GM18951 (cell line): ENCODE measurements around the gene SH3BGR.

Source experiments
- POLR2A ChIP-seq: IDR thresholded peaks from 4 replicates; pipeline ENCODE4 v1.6.1; 2011; ENCODE audit warnings: mild to moderate bottlenecking; ENCODE audit not compliant: insufficient read length, insufficient read depth; ENCODE audit errors: extremely low read depth
- in situ Hi-C: fragments of 300-500 bp; cut with MboI; formaldehyde crosslinking; loops from one replicate; pipeline ENCODE4 v1.12.0; 2022; ENCODE audit warnings: low sequenced_read_pairs, mixed read lengths, inconsistent platforms; ENCODE audit not compliant: unreplicated experiment

Gene SH3BGR

GRCh38 chr21:39471598-39471997 is 19.8 kb downstream of the SH3BGR start:
- in situ Hi-C loops = no loop called here
- no peak for TF ChIP-seq POLR2A

GRCh38 chr21:39472786-39473185 is 21.0 kb downstream of the SH3BGR start:
- in situ Hi-C loops = no loop called here
- no peak for TF ChIP-seq POLR2A

- TF ChIP-seq POLR2A = no peak
- in situ Hi-C loops = no loop called here
These were observed 22.8 kb downstream of the SH3BGR start for GRCh38 chr21:39474611-39475010.

DNA sequence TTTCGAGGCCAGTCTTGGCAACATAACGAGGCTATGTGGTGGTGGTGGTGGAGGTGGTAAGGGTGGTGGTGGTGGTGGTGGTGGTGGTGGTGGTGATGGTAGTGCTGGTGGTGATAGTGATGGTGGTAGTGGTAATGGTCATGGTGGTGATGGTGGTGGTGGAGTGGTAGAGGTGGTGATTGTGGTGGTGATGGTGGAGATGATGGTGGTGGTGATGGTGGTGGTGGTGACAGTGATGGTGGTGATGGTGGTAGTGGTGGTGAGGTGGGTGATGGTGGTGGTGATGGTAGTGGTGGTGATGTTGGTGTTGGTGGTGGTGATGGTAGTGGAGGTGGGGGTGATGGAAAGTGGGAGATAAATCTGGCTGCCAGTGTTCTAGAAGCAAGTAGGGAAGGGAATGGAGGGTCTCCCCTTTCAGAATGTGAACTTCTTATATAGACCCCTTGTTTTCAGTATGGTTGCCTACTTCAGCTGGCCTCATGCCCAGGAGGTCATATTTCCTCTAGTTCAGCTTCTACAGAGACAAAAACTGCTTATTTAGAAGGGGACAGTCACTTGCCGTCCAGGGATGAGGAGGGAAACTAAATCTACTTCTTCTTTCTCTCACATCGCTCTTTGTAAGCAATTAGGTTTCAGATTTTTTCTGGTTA is 27.5 kb downstream of the SH3BGR start:
- in situ Hi-C loops = no loop called here
- no peak for TF ChIP-seq POLR2A

DNA sequence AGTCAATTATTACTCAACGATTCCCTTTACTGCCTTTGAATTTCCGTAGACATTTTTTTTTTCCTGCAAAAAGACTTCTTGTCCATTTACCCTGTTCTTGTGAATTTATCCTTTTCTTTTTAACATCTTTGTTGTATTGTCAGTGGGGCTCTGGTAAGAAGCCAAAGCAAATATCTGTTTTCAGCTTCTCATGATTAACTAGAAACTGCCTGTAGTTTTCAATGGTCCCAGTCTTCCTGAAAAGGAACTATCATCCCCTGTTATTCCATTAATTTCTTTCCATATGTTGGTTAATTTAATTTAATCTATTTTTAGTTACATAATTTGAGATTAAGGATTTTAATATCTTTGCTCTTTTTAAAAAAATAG is 28.0 kb downstream of the SH3BGR start:
- in situ Hi-C loops = no loop called here
- no peak for TF ChIP-seq POLR2A

- in situ Hi-C loops = no loop called here
- TF ChIP-seq POLR2A = no peak
These were observed 28.5 kb downstream of the SH3BGR start for GRCh38 chr21:39480271-39480670.

DNA sequence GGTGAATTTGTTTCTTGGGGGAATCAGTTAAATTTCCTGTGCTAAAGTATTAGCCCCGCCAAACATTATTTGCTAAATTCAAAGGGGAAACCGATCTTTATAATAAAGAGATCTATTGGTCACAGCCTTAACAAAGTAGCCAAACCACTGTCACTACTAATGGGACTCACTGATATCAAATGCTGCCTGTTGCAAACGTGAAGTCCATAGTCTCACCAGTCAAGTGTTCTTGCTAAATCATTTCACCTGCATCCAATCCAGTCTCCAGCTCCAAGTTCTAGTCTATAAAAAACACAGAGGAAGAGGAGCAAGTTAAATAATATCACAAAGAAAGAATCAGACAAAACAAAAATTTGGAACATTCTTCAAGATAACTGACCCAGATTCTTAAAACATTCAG is 30.1 kb downstream of the SH3BGR start:
- TF ChIP-seq POLR2A = no peak
- in situ Hi-C loops = no loop called here

- TF ChIP-seq POLR2A = no peak
These were observed 32.1 kb downstream of the SH3BGR start for GRCh38 chr21:39483917-39484316.

DNA sequence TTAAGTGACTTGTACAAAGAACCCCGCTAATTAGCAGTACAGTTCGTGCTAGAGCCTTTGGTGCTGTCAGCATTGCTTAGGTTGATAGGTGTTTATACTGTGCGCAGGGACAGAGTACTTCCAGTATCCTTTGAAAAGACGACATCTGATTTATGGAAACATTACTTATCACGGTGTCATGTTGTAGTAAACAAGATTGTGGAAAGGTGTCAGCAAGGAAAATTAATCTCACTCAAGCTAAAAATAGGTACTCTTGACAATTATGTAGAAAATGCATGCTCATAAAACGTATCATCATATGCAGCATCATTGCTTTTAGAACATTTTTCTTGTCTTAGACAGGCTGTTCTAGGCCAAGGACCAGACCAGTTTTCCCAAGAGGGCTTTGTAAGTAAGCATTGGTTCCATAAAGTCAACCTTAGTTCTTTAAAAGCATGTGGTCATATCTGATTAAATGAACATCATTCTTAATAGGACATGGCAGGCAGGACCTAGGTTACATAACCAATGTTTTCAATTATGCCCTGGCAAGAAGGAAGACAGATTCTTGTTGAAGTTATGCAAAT is 33.0 kb downstream of the SH3BGR start:
- in situ Hi-C loops = no loop called here
- no peak for TF ChIP-seq POLR2A

More at GRCh38 chr21:39483917-39484316, 32.1 kb downstream of the SH3BGR start:
- in situ Hi-C loops = no loop called here

DNA sequence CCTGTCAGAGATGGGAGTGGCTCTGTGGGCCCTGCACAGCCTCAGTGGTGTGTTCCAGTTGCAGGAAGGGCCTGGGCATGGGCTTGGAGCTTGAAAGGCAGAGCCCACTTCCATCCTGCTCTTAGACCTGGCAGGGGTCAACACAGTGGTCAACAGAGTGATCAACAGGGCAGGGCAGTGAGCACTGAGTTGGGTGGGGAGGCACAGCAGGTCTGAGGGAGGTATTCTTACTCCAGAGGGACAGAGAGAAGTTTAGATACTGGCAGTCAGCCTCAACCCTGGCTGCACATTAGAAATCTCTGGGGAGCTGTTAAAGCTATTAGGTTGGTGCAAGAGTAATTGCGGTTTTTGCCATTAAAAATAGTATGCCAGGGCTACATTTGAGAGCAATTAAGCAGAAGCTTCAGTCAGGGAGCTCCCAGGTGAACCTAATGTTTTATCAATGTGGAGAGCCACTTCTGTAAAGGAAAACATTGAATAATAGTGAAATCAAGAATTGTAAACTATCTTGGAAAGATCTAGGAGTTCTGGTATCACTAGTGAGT is 37.7 kb downstream of the SH3BGR start:
- in situ Hi-C loops = no loop called here
- no peak for TF ChIP-seq POLR2A

- in situ Hi-C loops = no loop called here
- no peak for TF ChIP-seq POLR2A
These were observed 47.4 kb downstream of the SH3BGR start for GRCh38 chr21:39499156-39499555.

DNA sequence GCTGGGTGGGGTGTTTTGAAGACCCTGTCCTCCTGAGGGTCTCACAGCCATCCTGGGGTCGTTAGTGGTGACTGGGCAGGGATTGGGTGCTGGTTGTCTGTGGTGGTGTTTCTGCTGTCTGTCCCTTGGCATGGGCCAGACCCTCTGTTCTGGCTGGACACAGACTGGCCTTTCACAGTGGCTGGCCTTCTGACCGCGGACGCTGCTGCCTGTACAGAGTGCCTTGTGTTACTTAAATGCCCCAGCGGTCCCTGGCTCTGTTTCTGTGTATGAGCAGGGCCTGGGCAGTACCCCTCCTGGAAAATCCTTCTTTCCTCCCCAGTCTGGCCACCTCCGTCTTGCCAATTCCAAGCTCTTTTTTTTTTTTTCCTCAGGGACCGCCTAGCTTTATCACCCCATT is 50.9 kb downstream of the SH3BGR start:
- no peak for TF ChIP-seq POLR2A
- in situ Hi-C loops = no loop called here

GRCh38 chr21:39503123-39503762 is 51.5 kb downstream of the SH3BGR start:
- in situ Hi-C loops = no loop called here
- no peak for TF ChIP-seq POLR2A

GRCh38 chr21:39504230-39504629 is 52.5 kb downstream of the SH3BGR start:
- no peak for TF ChIP-seq POLR2A
- in situ Hi-C loops = no loop called here
